Measurements from ENCODE around the gene FBXW9. TPM values are rescaled to one million over a fixed set of nuclear protein-coding genes. Genes with fewer than 3 reads are reported as not detected.
A peak's percentile ranks its signal among the peaks of the same experiment; 100 is the strongest.
"Not testable (repeated sequence)": the region's sequence is repeated elsewhere in the genome, so short reads cannot be mapped to it uniquely, and the experiment has no call there.

The FBXW9 gene
- total RNA-seq, 1 donor from 2014 or later, result 3.1 TPM

DNA sequence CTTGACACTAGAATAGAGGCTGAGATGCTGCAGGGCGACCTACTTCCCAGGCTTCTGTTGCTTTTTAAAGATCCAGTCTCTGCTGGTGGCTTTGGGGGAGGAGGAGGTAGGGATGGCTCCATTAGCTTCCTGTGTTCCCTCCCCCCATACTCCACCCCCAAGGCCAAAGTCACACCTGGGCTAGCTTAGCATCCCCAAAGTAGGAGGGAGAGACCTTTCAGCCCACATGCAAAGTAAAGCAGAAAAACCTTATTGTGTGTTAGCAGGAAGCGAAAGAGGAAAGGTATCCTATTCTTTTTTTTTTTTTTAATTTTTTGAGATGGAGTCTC, 30.5 kb upstream of the FBXW9 start:
- Histone ChIP-seq H3K36me3 (ENCODE audit: control insufficient read depth in 3 of 3, insufficient read depth in 3 of 3, low read length in 3 of 3) (peaks cover 17 to 25% (median 18%) of the 10 kb centered on the region in 3 donors), H3K27me3 (ENCODE audit: control insufficient read depth in 3 of 3, insufficient read depth in 3 of 3, low read length in 3 of 3) (no peaks in the 10 kb centered on the region)

DNA sequence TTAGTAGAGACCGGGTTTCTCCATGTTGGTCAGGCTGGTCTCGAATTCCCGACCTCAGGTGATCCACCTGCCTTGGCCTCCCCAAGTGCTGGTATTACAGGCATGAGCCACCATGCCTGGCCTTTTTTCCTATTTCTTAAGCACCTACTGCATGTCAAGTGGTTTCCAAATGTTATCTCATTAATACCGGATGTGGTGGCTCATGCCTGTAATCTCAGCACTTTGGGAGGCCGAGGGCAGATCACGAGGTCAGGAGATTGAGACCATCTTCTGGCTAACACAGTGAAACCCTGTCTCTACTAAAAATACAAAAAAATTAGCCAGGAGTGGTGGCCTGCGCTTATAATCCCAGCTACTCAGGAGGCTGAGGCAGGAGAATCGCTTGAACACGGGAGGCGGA, 29.2 kb upstream of the FBXW9 start:
- H3K9ac ChIP-seq (ENCODE audit: low read depth in 1 of 3, low read length in 3 of 3); H3K9me3 ChIP-seq (ENCODE audit: control insufficient read depth in 3 of 3, low read length in 3 of 3); H3K27ac ChIP-seq (ENCODE audit: low read depth, low read length); H3K4me3 ChIP-seq (ENCODE audit: low read length in 3 of 3); H3K27me3 ChIP-seq (ENCODE audit: control insufficient read depth in 3 of 3, insufficient read depth in 3 of 3, low read length in 3 of 3): not testable (repeated sequence)
- H3K36me3 ChIP-seq (ENCODE audit: control insufficient read depth in 3 of 3, insufficient read depth in 3 of 3, low read length in 3 of 3), result peaks cover 7 to 17% (median 9%) of the 10 kb centered on the region in 3 donors
- peaks cover 25% of the 10 kb centered on the region in 3 donors for H3K4me1 ChIP-seq (ENCODE audit: control insufficient read depth in 3 of 3, insufficient read depth in 3 of 3, low read length in 3 of 3)

More for the DNA sequence above, 30.5 kb upstream of the FBXW9 start:
- Histone ChIP-seq H3K27ac (ENCODE audit: low read depth, low read length) (no peak overlapping the region), H3K9ac (ENCODE audit: low read depth in 1 of 3, low read length in 3 of 3) (no peak overlapping the region), H3K4me3 (ENCODE audit: low read length in 3 of 3) (no peak overlapping the region), H3K4me1 (ENCODE audit: control insufficient read depth in 3 of 3, insufficient read depth in 3 of 3, low read length in 3 of 3) (peaks cover 20 to 28% (median 22%) of the 10 kb centered on the region in 3 donors), H3K9me3 (ENCODE audit: control insufficient read depth in 3 of 3, low read length in 3 of 3) (no peaks in the 10 kb centered on the region)

DNA sequence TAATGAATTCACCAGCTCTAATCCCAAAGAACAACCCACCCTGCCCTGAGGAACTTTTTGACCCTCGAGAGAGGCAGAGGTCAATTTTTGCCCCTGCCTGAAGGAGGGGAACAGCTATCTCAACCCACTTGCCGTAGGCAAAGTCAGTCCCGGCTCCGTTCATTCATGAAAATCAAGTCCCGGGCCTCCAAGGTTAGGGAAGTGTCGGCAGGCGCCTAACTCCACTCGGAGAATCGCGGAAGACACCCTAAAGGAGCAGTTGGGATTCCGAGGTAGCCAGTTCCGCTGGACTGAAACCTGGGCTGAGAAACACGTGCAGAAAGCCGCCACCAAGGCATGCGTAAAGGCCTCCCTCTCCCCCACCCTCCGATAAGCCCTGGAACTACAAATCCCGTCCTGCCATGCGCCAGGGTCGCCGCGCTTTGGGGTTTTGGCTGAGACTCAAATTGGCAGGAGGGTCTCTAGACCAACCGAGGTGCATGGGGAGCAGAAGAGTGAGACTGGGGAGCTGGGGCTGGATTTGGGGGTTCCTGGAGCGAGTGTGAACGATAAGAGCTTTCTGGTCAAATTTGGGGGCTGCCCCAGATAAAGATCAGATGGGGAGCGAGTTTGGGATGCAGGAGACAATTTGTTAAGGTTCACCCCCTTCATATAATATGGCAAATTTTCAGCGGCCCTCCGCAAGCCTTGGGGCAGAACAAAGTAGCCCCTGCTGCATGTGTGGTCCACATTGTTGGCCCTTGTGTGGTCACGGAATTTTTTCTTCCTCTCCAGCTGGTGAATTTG, 27.4 kb upstream of the FBXW9 start, which contains the start of gene TNPO2:
TSS of gene TNPO2 (minus strand) at position 292 of the 786 bp plus-strand sequence. CDS start 2,955 bp downstream, outside the sequence.
- Histone ChIP-seq H3K9me3 (ENCODE audit: control insufficient read depth in 3 of 3, low read length in 3 of 3) (no peaks in the 10 kb centered on the region), H3K4me1 (ENCODE audit: control insufficient read depth in 3 of 3, insufficient read depth in 3 of 3, low read length in 3 of 3) (peaks cover 30 to 32% (median 32%) of the 10 kb centered on the region in 3 donors), H3K9ac (ENCODE audit: low read depth in 1 of 3, low read length in 3 of 3) (peak within 1 kb of the TSS; percentile 75 to 87 (median 80)), H3K36me3 (ENCODE audit: control insufficient read depth in 3 of 3, insufficient read depth in 3 of 3, low read length in 3 of 3) (peaks cover 3 to 5% (median 4%) of the 10 kb centered on the region in 3 donors), H3K27ac (ENCODE audit: low read depth, low read length) (peak within 1 kb of the TSS; percentile 89), H3K27me3 (ENCODE audit: control insufficient read depth in 3 of 3, insufficient read depth in 3 of 3, low read length in 3 of 3) (no peaks in the 10 kb centered on the region), H3K4me3 (ENCODE audit: low read length in 3 of 3) (peak within 1 kb of the TSS; percentile 73 to 92 (median 88))

DNA sequence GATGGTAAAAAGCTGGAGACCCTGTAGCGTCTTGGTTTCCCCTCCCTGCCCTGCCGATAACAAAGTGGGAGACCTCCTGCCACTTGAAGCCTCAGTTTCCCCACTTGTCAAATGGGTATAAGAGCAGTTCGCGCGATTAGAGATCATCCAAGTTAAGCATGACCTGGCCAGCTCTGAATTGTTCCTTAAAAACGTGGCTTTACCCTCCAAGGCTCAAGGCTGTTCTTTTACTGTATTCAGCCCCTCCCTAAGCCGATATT, 26.9 kb upstream of the FBXW9 start:
- H3K36me3 ChIP-seq (ENCODE audit: control insufficient read depth in 3 of 3, insufficient read depth in 3 of 3, low read length in 3 of 3), result peaks cover 7 to 9% (median 9%) of the 10 kb centered on the region in 3 donors
- H3K9ac ChIP-seq (ENCODE audit: low read depth in 1 of 3, low read length in 3 of 3), result peak overlapping the region; percentile 75 to 87 (median 80)
- no peaks in the 10 kb centered on the region for H3K9me3 ChIP-seq (ENCODE audit: control insufficient read depth in 3 of 3, low read length in 3 of 3)
- H3K27ac ChIP-seq (ENCODE audit: low read depth, low read length), result peak overlapping the region; percentile 89
- H3K4me3 ChIP-seq (ENCODE audit: low read length in 3 of 3), result peak overlapping the region; percentile 73 to 92 (median 88)
- H3K27me3 ChIP-seq (ENCODE audit: control insufficient read depth in 3 of 3, insufficient read depth in 3 of 3, low read length in 3 of 3), result no peaks in the 10 kb centered on the region
- H3K4me1 ChIP-seq (ENCODE audit: control insufficient read depth in 3 of 3, insufficient read depth in 3 of 3, low read length in 3 of 3), result peaks cover 30 to 38% (median 34%) of the 10 kb centered on the region in 3 donors

DNA sequence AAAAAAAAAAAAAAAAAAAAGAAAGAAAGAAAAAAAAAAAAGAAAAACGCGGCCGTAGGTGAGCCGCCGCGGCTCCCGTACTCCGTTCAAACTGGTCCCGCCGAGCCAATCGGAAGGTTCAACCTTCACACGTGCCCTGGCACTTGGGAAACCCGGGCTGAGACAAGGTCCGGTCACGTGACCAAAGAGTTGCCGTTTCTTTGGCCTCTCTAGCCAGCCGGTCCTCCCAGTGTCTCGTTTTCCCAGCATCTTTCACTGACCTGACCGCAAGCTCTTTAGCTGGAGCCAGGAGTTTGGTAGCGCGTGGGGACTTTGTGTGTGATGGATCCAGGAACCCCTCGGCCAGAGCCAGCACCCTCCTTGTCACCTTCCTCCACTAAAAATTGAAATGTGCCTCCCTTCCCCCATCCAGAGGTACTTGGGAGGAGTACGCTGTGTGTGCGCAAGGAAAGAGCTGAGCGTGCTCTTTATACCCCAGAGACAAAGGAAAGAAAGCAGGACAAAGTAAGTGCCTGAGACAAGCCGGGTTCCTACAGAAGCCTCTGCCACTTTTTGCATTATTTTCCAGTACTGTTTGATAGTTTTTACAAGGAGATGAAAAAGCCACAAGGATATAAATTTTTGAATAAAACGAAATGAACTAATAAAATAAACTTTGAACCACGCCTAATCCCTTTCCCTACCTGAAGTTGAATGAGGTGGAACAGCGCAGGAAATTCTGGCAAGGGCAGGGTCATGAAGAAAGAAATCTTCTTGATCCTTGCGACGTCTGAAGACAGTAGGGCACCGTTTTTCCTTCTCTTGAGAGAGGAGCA, 26.3 kb upstream of the FBXW9 start:
- H3K9ac ChIP-seq (ENCODE audit: low read depth in 1 of 3, low read length in 3 of 3), result peak overlapping the region; percentile 75 to 94 (median 80)
- peaks cover 7 to 10% (median 9%) of the 10 kb centered on the region in 3 donors for H3K36me3 ChIP-seq (ENCODE audit: control insufficient read depth in 3 of 3, insufficient read depth in 3 of 3, low read length in 3 of 3)
- no peaks in the 10 kb centered on the region for H3K27me3 ChIP-seq (ENCODE audit: control insufficient read depth in 3 of 3, insufficient read depth in 3 of 3, low read length in 3 of 3)
- no peaks in the 10 kb centered on the region for H3K9me3 ChIP-seq (ENCODE audit: control insufficient read depth in 3 of 3, low read length in 3 of 3)
- peak overlapping the region; percentile 89 for H3K27ac ChIP-seq (ENCODE audit: low read depth, low read length)
- peak overlapping the region; percentile 73 to 92 (median 88) for H3K4me3 ChIP-seq (ENCODE audit: low read length in 3 of 3)
- peaks cover 30 to 38% (median 34%) of the 10 kb centered on the region in 3 donors for H3K4me1 ChIP-seq (ENCODE audit: control insufficient read depth in 3 of 3, insufficient read depth in 3 of 3, low read length in 3 of 3)

DNA sequence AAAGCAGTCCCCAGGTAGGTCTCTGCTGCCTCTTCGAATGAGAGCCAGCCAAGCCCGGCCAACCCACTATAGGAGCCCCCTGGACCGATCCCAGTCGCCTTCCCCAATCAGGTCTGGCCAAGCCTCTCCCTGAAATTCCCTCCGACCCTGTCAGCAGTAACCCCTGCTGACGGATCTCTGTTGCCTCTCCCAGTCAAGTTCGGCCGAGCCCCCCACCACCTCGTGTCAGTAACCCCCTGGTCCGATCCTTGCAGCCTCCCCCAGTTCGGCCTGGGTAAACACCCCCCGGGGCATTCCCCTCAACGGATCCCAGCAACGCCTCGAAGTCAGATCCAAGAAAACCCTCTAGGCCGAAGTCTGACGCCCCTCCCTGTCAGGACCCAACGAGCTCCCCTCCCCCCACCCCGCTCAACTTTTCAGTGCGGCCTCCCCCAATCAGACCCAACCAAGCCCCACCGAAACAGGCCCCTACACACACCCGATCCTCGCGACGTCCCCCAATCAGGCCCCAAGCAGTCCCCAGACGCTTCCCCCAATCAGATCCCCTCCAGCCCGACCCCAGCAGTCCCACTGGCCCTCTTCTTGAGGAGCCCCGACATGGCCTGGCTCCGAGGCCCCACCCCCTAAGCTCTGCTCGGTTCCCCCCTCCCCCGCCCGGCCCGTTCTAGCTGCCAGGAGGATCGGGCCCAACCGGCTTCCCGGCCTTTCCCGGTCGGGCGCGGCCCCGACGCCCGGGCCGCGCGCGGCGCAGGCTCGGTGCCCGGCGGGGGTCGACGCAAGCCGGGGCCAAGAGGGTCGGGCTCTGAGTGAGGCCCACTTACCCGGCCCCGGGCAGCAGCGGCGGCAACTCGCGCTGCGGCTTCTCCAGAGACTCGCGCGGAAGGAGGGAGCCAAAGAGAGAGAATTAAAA, 25.5 kb upstream of the FBXW9 start:
- H3K4me1 ChIP-seq (ENCODE audit: control insufficient read depth in 3 of 3, insufficient read depth in 3 of 3, low read length in 3 of 3), result peaks cover 30 to 38% (median 34%) of the 10 kb centered on the region in 3 donors
- no peaks in the 10 kb centered on the region for H3K27me3 ChIP-seq (ENCODE audit: control insufficient read depth in 3 of 3, insufficient read depth in 3 of 3, low read length in 3 of 3)
- peak overlapping the region; percentile 73 to 87 (median 85) for H3K4me3 ChIP-seq (ENCODE audit: low read length in 3 of 3)
- peak overlapping the region; percentile 89 for H3K27ac ChIP-seq (ENCODE audit: low read depth, low read length)
- no peaks in the 10 kb centered on the region for H3K9me3 ChIP-seq (ENCODE audit: control insufficient read depth in 3 of 3, low read length in 3 of 3)
- H3K9ac ChIP-seq (ENCODE audit: low read depth in 1 of 3, low read length in 3 of 3), result peak overlapping the region; percentile 80 to 95 (median 94)
- peaks cover 8 to 14% (median 10%) of the 10 kb centered on the region in 3 donors for H3K36me3 ChIP-seq (ENCODE audit: control insufficient read depth in 3 of 3, insufficient read depth in 3 of 3, low read length in 3 of 3)

DNA sequence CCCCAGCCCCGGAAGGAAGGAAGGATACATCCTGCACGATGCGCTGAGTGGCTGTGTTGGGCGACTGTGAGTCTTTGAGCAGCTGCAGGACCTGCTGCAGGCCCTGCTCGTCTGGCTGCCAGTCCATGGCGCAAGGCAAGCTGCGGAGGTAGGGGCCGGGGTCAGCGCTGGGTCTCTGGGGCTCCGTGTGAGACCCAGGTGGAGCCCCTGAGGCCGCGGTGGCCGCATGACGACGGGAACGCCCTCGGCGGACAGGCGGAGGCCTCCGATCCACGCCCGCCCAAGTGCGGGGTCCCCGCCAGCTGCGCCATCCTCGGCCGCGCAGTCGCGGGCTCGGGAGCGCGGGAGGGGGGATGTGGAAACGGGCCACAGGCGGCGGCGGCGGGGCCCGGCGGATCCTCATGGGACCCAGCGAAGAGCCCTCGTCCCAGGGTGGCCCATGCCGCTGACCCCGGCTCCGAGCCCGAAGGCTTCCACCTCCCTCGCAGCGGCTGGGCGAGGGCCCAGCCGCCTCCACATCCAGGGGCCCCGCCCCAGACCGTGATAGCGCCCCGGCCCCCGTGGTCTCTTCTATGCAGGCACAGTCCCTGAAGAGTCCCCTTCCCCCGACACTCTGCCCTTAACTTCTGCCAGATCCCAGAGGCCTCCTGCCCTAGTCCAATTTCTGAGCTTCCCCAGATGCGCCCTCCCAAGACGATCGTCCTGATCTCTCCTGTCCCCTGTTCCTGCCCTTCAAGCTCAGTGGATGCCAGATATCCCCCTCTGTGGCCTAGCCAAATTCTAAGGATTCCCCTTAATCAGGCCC, 24.6 kb upstream of the FBXW9 start:
- Histone ChIP-seq H3K4me3 (ENCODE audit: low read length in 3 of 3) (peak overlapping the region; percentile 73 to 87 (median 85)), H3K27ac (ENCODE audit: low read depth, low read length) (peak overlapping the region; percentile 89), H3K9ac (ENCODE audit: low read depth in 1 of 3, low read length in 3 of 3) (peak overlapping the region; percentile 80 to 95 (median 94)), H3K27me3 (ENCODE audit: control insufficient read depth in 3 of 3, insufficient read depth in 3 of 3, low read length in 3 of 3) (no peaks in the 10 kb centered on the region), H3K36me3 (ENCODE audit: control insufficient read depth in 3 of 3, insufficient read depth in 3 of 3, low read length in 3 of 3) (peaks cover 14 to 18% (median 16%) of the 10 kb centered on the region in 3 donors), H3K4me1 (ENCODE audit: control insufficient read depth in 3 of 3, insufficient read depth in 3 of 3, low read length in 3 of 3) (peaks cover 30 to 38% (median 34%) of the 10 kb centered on the region in 3 donors), H3K9me3 (ENCODE audit: control insufficient read depth in 3 of 3, low read length in 3 of 3) (no peaks in the 10 kb centered on the region)

DNA sequence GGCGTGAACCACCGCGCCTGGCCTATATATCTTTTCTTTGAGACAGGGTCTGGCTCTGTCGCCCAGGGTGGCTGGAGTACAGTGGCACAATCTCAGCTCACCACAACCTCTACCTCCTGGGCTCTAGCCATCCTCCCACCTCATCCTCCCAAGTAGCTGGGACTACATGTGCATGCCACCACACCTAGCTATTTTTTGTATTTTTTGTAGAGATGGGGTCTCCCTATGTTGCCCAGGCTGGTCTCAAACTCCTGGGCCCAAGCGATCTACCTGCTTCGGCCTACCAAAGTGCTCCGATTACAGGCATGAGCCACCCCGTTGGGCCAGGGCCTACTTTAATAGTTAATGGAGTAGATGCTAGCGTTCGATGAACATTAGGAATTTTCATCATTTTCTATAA, 23.9 kb upstream of the FBXW9 start:
- H3K9ac ChIP-seq (ENCODE audit: low read depth in 1 of 3, low read length in 3 of 3), result peak overlapping the region; percentile 70 to 94 (median 80)
- H3K4me3 ChIP-seq (ENCODE audit: low read length in 3 of 3), result peak overlapping the region in 2 of 3 donors; percentile 70 to 73
- peaks cover 30 to 38% (median 34%) of the 10 kb centered on the region in 3 donors for H3K4me1 ChIP-seq (ENCODE audit: control insufficient read depth in 3 of 3, insufficient read depth in 3 of 3, low read length in 3 of 3)
- H3K27ac ChIP-seq (ENCODE audit: low read depth, low read length), result peak overlapping the region; percentile 89
- peaks cover 19 to 21% (median 20%) of the 10 kb centered on the region in 3 donors for H3K36me3 ChIP-seq (ENCODE audit: control insufficient read depth in 3 of 3, insufficient read depth in 3 of 3, low read length in 3 of 3)
- no peaks in the 10 kb centered on the region for H3K27me3 ChIP-seq (ENCODE audit: control insufficient read depth in 3 of 3, insufficient read depth in 3 of 3, low read length in 3 of 3)
- no peaks in the 10 kb centered on the region for H3K9me3 ChIP-seq (ENCODE audit: control insufficient read depth in 3 of 3, low read length in 3 of 3)

DNA sequence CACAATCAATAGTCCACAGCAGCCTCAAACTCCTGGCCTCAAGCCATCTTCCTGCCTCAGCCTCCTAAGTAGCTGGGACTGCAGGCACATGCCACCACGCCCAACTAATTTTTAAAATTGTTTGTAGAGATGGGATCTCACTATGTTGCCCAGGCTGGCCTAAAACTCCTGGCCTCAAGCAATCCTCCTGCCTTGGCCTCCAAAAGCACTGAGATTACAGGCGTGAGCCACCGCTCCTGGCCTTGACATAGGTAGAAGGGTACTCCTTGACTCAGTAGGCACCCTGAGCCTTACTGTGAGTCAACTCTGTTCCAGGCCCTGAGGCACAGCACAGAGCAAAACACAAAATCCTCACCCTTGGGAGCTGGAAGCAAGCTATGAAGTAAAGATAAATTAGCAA, 19.5 kb upstream of the FBXW9 start:
- Histone ChIP-seq H3K9me3 (ENCODE audit: control insufficient read depth in 3 of 3, low read length in 3 of 3) (no peaks in the 10 kb centered on the region), H3K27me3 (ENCODE audit: control insufficient read depth in 3 of 3, insufficient read depth in 3 of 3, low read length in 3 of 3) (no peaks in the 10 kb centered on the region), H3K36me3 (ENCODE audit: control insufficient read depth in 3 of 3, insufficient read depth in 3 of 3, low read length in 3 of 3) (peaks cover 49 to 56% (median 50%) of the 10 kb centered on the region in 3 donors), H3K4me1 (ENCODE audit: control insufficient read depth in 3 of 3, insufficient read depth in 3 of 3, low read length in 3 of 3) (peaks cover 8 to 22% (median 12%) of the 10 kb centered on the region in 3 donors), H3K4me3 (ENCODE audit: low read length in 3 of 3) (no peak overlapping the region), H3K27ac (ENCODE audit: low read depth, low read length) (no peak overlapping the region), H3K9ac (ENCODE audit: low read depth in 1 of 3, low read length in 3 of 3) (no peak overlapping the region)

Measured in skeletal muscle tissue (tissue), 4 donors.